PC-3 (cell line): ENCODE data around the gene CKS2.

Experiments
- EZH2 ChIP-seq: fragments of 300-600 bp; sonication (generic); IDR thresholded peaks from one replicate; pipeline ENCODE4 v1.6.1; 2017; ENCODE audit warnings: antibody characterized with exemption, mild to moderate bottlenecking, low read length; ENCODE audit not compliant: unreplicated experiment
- EZH2phosphoT487 ChIP-seq: fragments of 300-600 bp; sonication (generic); IDR thresholded peaks from 2 replicates; pipeline ENCODE4 v1.6.1; 2018; ENCODE audit warnings: mild to moderate bottlenecking, antibody characterized with exemption, low read length, borderline replicate concordance
- TF ChIP-seq, protein P1 (sequence below): fragments of 300-600 bp; sonication (generic); conservative IDR thresholded peaks from 2 replicates; pipeline ENCODE4 v1.5.1; 2017; ENCODE audit warnings: antibody characterized with exemption, low read depth, mild to moderate bottlenecking, low read length

DNA sequence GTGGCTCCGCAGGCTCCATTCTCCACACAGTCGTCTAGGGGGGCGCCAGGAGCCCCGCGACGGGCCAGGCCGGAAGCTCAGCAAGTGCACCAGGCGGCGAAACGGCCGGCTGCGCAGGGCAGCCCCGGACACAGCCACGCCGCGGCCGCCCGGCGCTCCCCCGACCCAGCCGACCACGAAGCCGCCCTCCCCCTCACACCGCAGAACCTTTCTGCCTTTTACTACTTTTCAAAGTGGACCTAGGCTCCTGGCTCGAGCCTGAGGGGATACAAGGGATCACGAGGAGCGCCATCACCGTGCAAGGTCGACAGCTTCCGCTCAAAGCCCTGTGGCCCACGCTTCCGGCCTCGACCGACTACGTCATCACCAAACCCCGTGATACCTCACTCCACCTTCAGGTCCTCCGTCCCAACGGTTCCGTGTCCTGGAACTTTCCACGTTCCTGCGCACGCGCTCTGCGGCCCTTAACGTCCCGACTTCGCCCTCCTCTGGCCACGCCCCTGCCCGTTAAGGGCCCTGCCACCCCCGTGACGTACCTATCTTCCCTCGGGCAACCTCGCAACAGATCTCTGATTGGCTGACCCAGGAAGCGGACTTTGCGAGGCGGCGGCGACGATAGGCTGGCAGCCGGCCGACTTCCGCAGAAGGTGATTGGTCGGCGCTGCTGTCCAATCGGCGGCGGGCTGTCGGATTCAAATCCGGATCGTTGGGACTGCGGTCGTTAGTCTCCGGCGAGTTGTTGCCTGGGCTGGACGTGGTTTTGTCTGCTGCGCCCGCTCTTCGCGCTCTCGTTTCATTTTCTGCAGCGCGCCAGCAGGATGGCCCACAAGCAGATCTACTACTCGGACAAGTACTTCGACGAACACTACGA is at the start of gene CKS2:
- TF ChIP-seq, protein P1, sequence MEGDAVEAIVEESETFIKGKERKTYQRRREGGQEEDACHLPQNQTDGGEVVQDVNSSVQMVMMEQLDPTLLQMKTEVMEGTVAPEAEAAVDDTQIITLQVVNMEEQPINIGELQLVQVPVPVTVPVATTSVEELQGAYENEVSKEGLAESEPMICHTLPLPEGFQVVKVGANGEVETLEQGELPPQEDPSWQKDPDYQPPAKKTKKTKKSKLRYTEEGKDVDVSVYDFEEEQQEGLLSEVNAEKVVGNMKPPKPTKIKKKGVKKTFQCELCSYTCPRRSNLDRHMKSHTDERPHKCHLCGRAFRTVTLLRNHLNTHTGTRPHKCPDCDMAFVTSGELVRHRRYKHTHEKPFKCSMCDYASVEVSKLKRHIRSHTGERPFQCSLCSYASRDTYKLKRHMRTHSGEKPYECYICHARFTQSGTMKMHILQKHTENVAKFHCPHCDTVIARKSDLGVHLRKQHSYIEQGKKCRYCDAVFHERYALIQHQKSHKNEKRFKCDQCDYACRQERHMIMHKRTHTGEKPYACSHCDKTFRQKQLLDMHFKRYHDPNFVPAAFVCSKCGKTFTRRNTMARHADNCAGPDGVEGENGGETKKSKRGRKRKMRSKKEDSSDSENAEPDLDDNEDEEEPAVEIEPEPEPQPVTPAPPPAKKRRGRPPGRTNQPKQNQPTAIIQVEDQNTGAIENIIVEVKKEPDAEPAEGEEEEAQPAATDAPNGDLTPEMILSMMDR = no peak
- TF ChIP-seq EZH2 = no peak
- TF ChIP-seq EZH2phosphoT487 = no peak
